Measurements from ENCODE around the gene CLDN12. TPM values are rescaled to one million over a fixed set of nuclear protein-coding genes. Genes with fewer than 3 reads are reported as not detected.

CLDN12 gene
- total and polyA plus RNA-seq, 2 donors (not counting 1 experiment from before 2014, with no cell fraction given) = 1.2 to 14.1 TPM

- no peak overlapping the region for H3K27ac Mint-ChIP-seq
- WGBS (ENCODE audit: insufficient coverage) = 100% methylated on average over 2 of the region's 4 CpGs
- POLR2A ChIA-PET = no interaction called here
Observed at GRCh38 chr7:90396420-90396819, 6.8 kb upstream of the CLDN12 start.

GRCh38 chr7:90401989-90402388 is 1.3 kb upstream of the CLDN12 start:
- CTCF ChIA-PET = interaction anchor here (0.5 to 3.0 kb wide), 2 partner anchors 56 to 67 kb away, joined by 3 to 11 read pairs; partner anchors contain the start of gene GTPBP10
- intact Hi-C loops (cut with micrococcal nuclease) = loop anchor here (2.0 to 10.0 kb wide), 5 partner anchors 155 to 1539 kb away; partner anchors contain the start of genes AKAP9, CFAP69 and MTERF1

More at GRCh38 chr7:90396420-90396819, 6.8 kb upstream of the CLDN12 start:
- Mint-ChIP-seq H3K4me3 (no peak overlapping the region), H3K9me3 (ENCODE audit: insufficient read depth) (peaks cover 11% of the 10 kb centered on the region), H3K4me1 (no peaks in the 10 kb centered on the region), H3K27me3 (no peaks in the 10 kb centered on the region)
- TF ChIP-seq CTCF (IDR thresholded peaks at IDR 0.05) = no peak
- no peak for TF ChIP-seq EZH2 (IDR thresholded peaks at IDR 0.05; ENCODE audit: borderline replicate concordance, insufficient read depth, low read depth, low read length, poor library complexity, severe bottlenecking)
- DNase-seq = no peak
- H2AFZ ChIP-seq (ENCODE audit: insufficient read depth, low read depth, low read length, poor library complexity, severe bottlenecking) = no peak overlapping the region
- no peaks in the 10 kb centered on the region for H3K4me1 ChIP-seq (ENCODE audit: control insufficient read depth in 2 of 2, insufficient read depth in 2 of 2, low read length in 2 of 2)
- H3K79me2 ChIP-seq (ENCODE audit: control insufficient read depth, insufficient read depth, low read length) = no peaks in the 10 kb centered on the region
- H3K4me3 ChIP-seq (ENCODE audit: control extremely low read depth in 1 of 5, extremely low read depth in 1 of 5, insufficient read depth in 1 of 5, low read depth in 2 of 5, low read length in 4 of 5) = no peak overlapping the region
- H3K36me3 ChIP-seq (replicated peaks in 1 of 2; ENCODE audit: control extremely low read depth in 1 of 2, control insufficient read depth in 1 of 2, extremely low read depth in 1 of 2, insufficient read depth in 2 of 2, low read length in 1 of 2) = no peaks in the 10 kb centered on the region
- H4K20me1 ChIP-seq (ENCODE audit: control insufficient read depth, insufficient read depth, low read length, poor library complexity, severe bottlenecking) = no peaks in the 10 kb centered on the region
- peaks cover 2 to 11% (median 3%) of the 10 kb centered on the region in 3 donors for H3K9me3 ChIP-seq (ENCODE audit: control extremely low read depth in 1 of 3, control insufficient read depth in 2 of 3, insufficient read depth in 1 of 3, low read length in 2 of 3)
- intact Hi-C loops (cut with micrococcal nuclease) = no loop called here
- H3K9ac ChIP-seq (ENCODE audit: low read length) = no peak overlapping the region
- no peak overlapping the region for H3K4me2 ChIP-seq (replicated peaks; ENCODE audit: low read depth, low read length, poor library complexity, severe bottlenecking)
- H3K27ac ChIP-seq (ENCODE audit: low read length in 2 of 2) = no peak overlapping the region
- no peak for ATAC-seq (ENCODE audit: low read depth)
- CTCF ChIA-PET = no interaction called here
- no peaks in the 10 kb centered on the region for H3K27me3 ChIP-seq (replicated peaks in 1 of 4; ENCODE audit: control extremely low read depth in 1 of 4, control insufficient read depth in 3 of 4, insufficient read depth in 4 of 4, low read length in 3 of 4)

More at GRCh38 chr7:90401989-90402388, 1.3 kb upstream of the CLDN12 start:
- no peak overlapping the region for H3K4me3 Mint-ChIP-seq
- peaks cover 7% of the 10 kb centered on the region for H3K9me3 Mint-ChIP-seq (ENCODE audit: insufficient read depth)
- H3K4me1 Mint-ChIP-seq = peaks cover 20% of the 10 kb centered on the region
- H3K27ac Mint-ChIP-seq = no peak overlapping the region
- H3K4me1 ChIP-seq (ENCODE audit: control insufficient read depth in 2 of 2, insufficient read depth in 2 of 2, low read length in 2 of 2) = peaks cover 5% of the 10 kb centered on the region in 2 donors
- no peak for DNase-seq
- H3K79me2 ChIP-seq (ENCODE audit: control insufficient read depth, insufficient read depth, low read length) = no peaks in the 10 kb centered on the region
- no peaks in the 10 kb centered on the region for H4K20me1 ChIP-seq (ENCODE audit: control insufficient read depth, insufficient read depth, low read length, poor library complexity, severe bottlenecking)
- no peaks in the 10 kb centered on the region for H3K36me3 ChIP-seq (replicated peaks in 1 of 2; ENCODE audit: control extremely low read depth in 1 of 2, control insufficient read depth in 1 of 2, extremely low read depth in 1 of 2, insufficient read depth in 2 of 2, low read length in 1 of 2)
- no peaks in the 10 kb centered on the region for H3K27me3 Mint-ChIP-seq
- H3K27me3 ChIP-seq (replicated peaks in 1 of 4; ENCODE audit: control extremely low read depth in 1 of 4, control insufficient read depth in 3 of 4, insufficient read depth in 4 of 4, low read length in 3 of 4) = no peaks in the 10 kb centered on the region
- H3K9me3 ChIP-seq (ENCODE audit: control extremely low read depth in 1 of 3, control insufficient read depth in 2 of 3, insufficient read depth in 1 of 3, low read length in 2 of 3) = peaks cover 2 to 4% (median 3%) of the 10 kb centered on the region in 3 donors
- peak overlapping the region in 1 of 2 donors; percentile 25 for H3K27ac ChIP-seq (ENCODE audit: low read length in 2 of 2)
- 0% methylated on average over 1 of the region's 4 CpGs for WGBS (ENCODE audit: insufficient coverage)
- ATAC-seq (ENCODE audit: low read depth) = no peak
- POLR2A ChIA-PET = no interaction called here
- no peak for TF ChIP-seq EZH2 (IDR thresholded peaks at IDR 0.05; ENCODE audit: borderline replicate concordance, insufficient read depth, low read depth, low read length, poor library complexity, severe bottlenecking)
- no peak for TF ChIP-seq CTCF (IDR thresholded peaks at IDR 0.05)
- H3K4me2 ChIP-seq (replicated peaks; ENCODE audit: low read depth, low read length, poor library complexity, severe bottlenecking) = no peak overlapping the region
- H3K4me3 ChIP-seq (ENCODE audit: control extremely low read depth in 1 of 5, extremely low read depth in 1 of 5, insufficient read depth in 1 of 5, low read depth in 2 of 5, low read length in 4 of 5) = no peak overlapping the region
- H3K9ac ChIP-seq (ENCODE audit: low read length) = no peak overlapping the region
- H2AFZ ChIP-seq (ENCODE audit: insufficient read depth, low read depth, low read length, poor library complexity, severe bottlenecking) = no peak overlapping the region
